SIG-M5 treated with dmso at 0.1 percent for 504 hours (cell line): ENCODE results near the gene SUGCT.
"Not testable (repeated sequence)": the region's sequence is repeated elsewhere in the genome, so short reads cannot be mapped to it uniquely, and the experiment has no call there.

Source experiments
- DNase-seq: peaks from one replicate; lab custom pipeline; 2025; ENCODE audit not compliant: unreplicated experiment; lab: John Stamatoyannopoulos, UW

Gene SUGCT

DNA sequence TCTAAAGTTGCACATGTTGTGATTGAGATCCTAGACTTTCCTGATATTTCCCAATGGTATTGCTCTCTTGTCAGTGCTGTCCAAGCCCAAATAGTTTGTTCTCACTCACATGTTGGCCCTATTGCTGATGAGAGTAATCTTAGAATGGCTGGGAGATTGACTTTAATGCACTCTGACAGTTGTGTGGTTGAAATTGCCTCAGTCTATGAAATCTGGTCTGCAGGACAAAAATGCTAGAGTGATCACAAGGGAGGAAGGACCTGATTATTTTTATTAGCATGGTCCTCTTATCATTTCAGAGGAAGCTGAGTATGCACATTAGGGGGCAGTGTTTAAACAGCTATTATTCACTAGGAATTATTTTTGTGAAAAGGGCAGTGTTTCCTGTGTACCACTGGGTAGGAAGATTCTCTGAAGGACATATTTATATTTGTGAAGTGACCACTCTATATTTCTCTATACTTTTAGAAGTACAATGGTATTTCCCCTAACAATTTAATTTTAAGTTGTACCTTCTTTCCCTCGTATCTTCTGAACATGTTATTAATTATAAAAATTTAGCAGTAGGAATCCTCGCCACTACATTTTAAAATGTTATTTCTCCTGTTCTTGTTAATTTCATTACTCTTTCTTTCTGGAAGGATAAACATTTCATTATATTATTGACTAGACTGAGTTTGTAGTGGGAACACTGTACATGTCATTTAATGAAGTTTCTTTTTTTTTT, 64.4 kb downstream of the SUGCT start:
- DNase-seq: peak; percentile 10

DNA sequence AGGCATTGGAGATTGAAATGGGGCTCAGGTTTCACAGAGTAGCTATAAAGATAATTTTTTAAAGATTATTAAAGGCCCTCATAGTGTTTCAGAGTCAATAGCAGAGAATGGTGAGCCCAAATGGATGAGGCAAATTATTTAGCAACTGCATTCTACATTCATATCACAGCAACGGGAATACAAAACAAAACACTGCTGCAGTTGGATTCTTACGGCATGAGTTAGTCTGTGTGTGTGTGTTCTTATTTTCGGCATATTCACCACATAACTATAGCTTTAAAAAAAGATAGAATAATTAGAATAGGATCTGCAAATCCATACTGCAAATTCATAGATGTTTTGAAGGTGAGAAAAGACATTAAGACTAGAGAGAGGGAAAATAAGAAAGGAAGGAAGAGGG, 66.0 kb downstream of the SUGCT start:
- DNase-seq: no peak

DNA sequence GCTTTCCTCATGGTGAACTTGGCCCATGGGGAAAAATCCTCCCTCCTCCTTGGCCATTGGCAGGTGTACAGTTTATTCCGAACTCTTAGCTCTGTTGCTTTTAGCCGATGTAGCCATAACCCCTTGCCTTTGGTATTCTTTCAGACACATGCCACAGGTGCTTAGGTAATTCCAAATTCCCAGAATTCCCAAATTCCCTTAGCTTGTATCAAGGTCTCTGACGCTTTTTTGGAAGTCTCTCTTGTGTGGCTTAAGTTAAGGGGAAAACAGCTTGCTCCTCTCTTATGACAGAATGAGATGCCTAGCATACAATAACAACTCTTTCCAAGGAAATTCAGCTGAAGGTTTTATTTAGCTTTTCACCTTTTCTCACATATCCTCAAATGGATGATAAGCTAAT, 68.0 kb downstream of the SUGCT start:
- no peak for DNase-seq

DNA sequence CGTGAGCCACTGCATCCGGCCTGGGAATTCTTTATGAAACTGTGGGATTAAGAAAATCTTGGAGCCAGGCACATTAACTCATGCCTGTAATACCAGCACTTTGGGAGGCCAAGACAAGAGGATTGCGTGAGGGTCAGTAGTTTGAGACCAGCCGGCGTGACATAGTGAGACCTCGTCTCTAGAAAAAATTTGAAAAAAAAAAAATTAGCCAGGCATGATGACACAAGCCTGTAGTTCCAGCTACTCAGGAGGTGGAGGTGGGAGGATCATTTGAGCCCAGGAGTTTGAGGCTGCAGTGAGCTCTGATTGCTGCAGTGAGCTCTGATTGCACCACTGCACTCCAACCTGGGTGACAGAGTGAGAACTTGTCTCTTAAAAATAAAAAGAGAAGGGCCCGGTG, 69.8 kb downstream of the SUGCT start:
- no peak for DNase-seq

DNA sequence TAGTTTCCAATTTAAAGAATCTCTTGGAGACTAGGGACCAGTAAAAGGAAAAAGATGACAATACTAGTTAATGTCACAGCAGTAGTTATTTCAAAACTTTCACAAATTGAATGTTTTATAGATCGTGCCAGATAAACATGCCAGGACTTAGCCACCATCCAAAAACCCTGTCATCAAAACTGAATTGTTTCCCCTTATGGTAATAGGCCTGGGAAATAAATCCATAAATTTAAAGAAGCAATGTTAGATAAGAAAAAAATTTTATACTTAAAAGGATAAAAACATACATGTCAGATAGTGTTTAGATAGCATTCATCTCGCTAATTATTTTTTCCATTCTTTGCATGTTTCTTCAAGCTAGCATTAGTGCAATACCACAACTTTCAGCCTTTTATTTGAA, 71.2 kb downstream of the SUGCT start:
- DNase-seq: no peak

DNA sequence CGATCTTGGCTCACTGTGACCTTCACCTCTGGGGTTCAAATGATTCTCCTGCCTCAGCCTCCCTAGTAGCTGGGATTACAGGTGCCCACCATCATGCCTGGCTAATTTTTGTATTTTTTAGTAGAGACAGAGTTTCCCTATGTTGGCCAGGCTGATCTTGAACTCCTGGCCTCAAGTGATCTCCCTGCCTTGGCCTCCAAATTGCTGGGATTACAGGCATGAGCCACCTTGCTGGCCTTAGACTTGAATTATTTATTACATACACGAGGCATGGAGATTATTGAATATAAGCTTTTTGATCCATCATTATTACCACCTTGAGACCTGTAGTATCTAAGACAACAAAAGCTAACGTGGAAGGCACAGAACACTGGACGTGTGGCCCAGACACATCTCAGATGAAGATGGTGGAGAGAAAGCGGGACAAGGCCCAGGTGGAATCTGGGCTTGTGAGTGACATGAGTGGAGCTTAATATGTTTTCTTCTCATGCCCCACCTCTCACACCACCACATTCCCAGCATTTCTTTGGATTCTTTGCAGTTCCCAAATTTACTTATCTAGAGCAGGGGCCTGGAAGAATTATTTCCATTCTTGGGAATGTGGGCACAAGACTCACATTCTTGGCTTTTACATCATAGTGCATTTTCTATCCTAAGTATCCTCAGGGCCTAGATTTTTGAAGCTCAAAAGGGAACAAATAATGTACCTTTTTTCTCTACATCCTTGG, 76.6 kb downstream of the SUGCT start:
- no peak for DNase-seq

DNA sequence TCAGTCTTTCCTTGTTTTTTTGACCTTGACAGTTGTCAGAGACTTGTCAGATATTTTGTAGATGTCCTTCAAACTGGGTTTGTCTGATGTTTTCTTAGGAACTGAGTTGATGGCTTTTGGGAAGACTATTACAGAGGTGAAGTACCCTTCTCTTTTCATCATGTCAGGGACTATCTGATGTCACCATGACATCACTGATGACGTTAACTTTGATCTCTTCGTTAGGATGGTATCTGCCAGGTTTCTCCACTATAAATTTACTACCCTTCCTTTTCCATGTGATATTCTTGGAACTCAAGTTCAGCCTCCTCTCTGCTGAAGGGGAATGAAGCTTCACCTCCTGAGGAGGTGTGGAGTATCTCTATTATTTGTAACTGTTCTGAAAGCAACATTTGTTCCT, 78.5 kb downstream of the SUGCT start:
- no peak for DNase-seq

DNA sequence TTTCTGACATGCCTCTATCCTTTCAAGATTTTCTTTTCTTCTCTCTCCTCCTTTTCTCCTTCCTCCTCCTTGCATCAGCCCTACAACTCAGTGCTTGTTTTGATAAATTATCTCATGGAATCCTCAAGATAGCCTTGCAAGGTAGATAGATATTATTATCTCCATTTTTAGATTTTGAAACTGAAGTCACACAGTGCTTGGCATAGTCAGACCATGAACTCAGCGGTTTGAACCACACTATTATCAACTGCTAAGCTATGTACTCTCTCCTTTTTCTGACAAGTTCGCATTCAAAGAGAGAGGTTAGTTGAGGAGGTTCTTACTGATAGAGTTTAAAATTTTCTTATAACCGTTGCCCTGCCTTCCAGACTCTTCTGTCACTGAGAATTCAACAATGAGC, 79.1 kb downstream of the SUGCT start:
- DNase-seq: no peak

DNA sequence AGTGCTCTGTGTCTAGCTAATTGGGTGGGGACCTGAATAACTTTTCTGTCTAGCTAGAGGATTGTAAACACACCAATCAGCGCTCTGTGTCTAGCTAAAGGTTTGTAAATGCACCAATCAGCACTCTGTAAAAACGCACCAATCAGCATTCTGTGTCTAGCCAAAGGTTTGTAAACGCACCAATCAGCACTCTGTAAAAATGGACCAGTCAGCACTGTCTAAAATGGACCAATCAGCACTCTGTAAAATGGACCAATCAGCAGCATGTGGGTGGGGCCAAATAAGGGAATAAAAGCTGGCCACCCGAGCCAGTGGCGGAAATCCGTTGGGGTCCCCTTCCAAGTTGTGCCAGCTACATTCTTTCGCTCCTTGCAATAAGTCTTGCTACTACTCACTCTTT, 83.8 kb downstream of the SUGCT start:
- not testable (repeated sequence) for DNase-seq

DNA sequence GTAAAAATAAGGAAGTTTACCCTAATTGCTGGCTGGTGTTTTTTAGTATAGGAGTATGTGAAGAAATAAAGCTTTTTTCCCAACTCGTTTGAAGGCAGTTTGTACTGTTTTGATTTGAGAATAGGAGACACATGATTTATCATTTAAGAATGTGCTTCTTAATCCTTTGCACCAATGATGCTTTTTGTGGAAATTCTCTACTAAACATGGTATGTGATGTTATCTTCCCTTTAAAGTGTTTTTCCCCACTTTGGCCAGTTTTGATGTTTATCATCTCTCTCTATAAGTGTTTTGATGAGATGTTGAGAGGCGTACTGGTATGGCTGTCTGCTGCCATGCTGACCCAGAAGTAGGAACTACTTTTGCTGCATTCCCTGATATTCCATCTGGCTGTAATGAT, 85.1 kb downstream of the SUGCT start:
- DNase-seq: no peak

DNA sequence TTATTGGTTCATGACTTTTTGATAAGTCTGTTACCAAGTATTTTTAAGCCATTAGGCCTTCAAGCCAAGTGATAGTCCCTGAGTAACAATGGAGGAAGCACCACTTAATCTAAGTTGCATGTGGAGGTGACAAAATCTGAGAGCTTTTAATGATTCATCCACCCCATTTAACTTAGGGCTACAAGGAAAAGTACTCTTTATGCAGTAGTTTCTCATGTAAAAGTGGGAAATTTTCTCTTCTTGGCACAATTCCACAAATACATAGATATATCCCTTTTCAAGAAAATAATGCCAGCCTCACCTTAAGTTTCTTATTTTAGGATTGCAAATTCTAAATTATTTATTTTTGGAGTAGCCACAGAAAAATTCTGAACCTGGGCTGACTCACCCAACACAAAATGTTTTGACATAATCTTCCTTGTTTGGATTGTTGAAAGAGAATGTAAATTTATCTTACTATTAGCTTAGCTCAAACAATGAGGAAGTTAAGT, 85.7 kb downstream of the SUGCT start:
- DNase-seq: no peak

DNA sequence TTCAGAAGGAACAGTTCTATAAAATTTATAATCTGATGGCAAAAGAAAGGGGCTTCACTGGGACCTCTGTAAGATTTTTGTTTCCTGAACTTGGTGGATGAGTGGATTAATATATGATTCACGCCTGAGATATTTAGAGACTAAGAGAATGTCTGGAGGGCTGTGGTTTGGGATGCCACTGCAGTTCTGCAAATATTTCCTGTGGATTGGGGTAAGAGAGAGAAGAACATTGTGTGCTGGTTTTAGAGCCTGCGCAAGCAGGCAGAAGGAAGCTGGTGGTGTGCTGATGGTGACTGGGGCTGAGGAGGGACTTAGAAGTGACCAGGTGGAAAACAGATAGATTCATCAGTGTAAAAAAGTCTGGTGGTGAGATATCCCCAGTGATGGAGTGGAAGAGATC, 87.0 kb downstream of the SUGCT start:
- DNase-seq: no peak

DNA sequence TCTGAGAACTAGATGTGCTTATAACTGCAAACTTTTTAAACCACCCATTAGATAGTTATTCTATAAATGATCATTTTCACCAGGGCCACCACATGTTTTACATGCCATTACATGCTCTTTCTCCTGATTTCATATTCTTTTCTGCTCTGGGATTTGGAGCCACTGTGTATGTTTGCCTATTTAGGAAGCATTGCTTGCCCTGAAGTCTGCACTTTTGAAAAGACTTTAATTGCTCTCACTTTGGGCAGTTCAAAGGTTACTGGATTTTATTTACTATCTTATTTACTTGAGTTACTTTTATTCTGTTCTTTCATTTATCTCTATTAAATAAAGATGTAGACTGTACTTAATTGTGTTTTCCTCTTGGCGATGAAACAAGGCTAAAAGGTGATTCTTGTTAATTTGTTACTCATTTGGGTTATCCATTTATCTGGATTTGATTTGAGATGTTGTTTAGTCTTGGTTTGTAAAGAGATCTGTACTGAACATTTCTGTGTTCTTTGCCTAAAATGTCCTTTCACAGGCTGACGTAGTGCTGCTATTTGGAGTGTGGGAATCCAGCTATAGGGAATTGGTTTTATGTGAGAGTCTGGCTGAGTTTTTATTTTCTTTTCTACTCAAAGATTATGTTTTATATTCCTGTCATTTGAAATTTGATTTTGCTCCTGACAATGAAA, 88.8 kb downstream of the SUGCT start:
- no peak for DNase-seq

DNA sequence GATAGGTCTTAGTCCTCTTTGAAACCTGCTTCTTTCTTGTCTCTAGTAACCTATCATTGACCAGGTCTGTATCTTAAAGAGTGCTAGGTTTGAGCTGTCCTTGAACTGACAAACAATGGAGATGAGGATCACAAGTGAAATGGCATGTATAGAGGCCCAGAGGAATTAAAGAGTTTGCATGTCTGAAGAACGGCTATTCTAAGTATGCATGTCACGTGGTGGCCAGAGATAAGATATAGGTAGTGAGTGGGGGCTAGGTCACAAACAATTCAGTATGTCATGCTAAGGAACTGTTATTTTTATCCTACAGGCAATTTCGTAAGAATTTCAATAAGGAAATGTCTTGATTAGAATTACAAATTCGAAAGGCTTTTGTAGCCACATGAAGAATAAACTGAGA, 95.3 kb downstream of the SUGCT start:
- no peak for DNase-seq

DNA sequence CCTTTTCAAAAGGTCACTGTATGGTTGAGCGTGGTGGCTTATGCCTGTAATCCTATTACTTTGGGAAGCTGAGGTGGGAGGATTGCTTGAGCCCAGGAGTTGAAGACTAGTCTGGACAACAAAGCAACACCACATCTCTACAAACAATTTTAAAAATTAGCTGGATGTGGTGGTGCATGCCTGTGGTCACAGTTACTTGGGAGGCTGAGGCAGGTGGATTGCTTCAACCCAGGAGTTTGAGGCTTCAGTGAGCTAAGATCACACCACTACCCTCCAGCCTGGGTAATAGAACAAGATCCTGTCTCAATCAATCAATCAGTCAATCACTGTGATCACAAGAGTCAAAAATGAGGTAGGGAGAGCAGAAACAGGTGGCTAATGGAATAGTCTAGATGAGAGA, 97.0 kb downstream of the SUGCT start:
- DNase-seq: no peak

DNA sequence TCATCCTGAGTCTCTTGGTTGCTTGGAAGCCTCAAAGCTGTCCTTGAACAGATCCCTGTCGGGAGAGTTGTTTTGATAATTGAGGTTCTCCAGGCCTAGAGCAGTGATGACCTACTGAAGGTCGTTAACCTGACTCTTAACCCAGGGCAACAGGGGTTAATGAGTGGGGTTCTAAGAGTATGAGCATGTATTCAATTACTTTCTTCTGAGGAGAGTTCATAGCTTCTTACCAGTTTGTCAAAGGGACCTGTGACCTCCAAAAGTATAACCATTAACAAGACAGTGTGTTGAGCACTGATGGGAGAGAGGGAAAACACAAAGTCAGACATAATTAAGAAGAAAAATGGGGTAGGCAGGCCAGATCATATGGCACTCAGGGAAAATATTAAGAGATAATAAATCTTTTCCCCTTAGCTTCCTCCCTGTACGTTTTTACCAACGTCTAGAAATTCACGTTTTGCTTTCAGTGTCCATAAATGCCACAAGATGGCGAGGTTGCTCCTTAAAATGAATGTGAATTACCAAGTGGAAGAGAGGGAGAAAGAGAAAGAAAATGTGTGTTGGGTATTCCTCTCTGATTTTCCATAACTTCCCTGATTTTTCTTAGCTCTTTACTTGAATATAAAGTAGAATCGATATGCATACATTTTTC, 97.6 kb downstream of the SUGCT start:
- peak; percentile 69 for DNase-seq

DNA sequence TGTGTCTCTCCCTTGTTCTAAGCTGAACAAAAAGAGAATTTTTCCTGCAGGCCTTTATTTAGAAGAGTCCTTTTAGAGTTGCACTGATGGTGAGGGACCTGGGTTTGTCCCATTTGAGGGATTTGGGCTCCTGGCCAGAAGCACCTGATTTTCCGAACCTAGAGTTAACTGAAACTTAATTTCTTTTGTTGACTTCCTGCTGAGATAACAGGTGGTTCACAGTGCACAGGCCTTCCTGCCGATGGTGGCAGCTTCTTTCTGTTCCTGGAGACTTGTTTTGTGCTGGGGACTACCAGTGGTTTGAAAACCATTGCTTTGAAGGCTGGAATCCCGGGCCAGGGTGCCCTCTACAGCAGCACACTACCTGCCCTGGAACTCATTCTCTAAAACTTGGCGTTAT, 99.2 kb downstream of the SUGCT start:
- no peak for DNase-seq

DNA sequence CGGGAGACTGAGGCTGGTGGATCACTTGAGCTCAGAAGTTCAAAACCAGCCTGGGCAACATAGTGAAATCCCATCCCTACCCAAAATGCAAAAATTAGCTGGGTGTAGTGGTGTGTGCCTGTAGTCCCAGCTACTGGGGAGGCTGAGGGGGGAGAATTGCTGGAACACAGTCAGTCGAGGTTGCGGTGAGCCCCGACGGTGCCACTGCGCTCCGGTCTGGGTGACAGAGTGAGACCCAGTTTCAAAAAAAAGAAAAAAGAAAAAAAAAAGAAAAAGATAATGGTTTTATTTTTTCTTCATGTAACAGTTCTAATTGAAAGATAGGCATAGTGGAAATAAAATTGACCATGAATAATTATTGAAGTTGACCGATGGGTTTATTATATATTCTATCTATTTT, 99.9 kb downstream of the SUGCT start:
- no peak for DNase-seq

DNA sequence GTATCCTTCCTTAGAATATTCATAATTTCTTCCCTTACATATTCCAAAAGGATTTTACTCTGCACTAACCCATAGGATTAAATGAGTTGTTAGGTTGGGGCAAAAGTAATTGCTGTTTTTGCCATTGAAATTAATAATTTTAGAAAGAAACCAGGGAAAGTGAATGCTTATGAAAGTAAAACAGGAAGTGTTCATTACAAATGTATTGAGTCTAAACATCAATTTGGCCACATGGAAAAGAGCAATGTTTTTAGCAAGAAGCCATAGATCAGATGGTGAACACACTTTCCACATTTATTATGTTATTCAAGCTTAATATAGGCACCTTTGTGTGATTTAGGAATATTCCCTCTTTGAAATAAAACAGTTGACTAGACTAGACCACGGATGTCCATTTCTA, 102.9 kb downstream of the SUGCT start:
- no peak for DNase-seq

DNA sequence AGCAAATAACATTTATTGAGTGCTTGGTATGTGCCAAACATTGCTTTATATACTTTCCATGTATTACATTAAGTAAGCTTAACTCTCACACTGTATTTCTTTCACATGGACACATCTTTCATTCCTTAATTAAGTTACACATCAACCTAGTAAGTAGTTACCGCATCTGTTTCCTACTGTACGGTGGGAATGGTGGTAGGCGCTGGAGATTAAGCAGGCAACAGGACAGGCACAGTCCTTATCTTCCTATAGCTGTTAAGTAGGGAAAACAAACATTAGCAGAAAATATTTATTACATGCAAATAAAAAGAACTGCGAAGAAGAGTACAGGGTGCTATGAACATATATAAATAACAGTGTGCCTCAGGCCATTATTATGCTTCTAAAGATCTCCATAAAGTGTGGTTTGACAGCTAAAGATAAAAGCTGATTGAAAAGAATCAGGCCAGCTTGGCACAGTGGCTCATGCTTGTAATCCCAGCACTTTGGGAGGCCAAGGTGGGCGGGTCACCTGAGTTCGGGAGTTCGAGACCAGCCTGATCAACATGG, 105.0 kb downstream of the SUGCT start:
- no peak for DNase-seq

DNA sequence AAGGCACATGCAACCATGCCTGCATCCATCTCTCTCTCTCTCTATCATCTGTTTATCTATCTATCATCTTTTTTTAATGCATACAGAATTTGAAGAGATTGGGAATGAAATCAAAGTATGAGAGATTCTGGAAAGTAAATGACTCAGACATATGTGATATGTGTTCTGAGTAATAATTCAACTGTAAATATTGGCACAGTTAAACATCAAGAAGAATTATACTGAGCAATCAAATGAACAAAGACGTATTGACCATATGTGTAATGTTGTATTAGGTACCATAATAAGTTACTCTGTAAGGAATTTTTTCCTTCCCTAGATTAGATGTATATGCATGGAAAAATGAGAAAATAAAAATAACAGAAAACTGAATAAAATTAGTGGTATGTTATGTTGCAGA, 108.3 kb downstream of the SUGCT start:
- no peak for DNase-seq
